H1 (cell line): ENCODE measurements around the gene RPA3. TPM values are rescaled to one million over a fixed set of nuclear protein-coding genes. Genes with fewer than 3 reads are reported as not detected.

ENCODE experiments used
- CTCF ChIA-PET: fragments of 300-600 bp; sonication (Branson Sonifier 250); formaldehyde crosslinking; loops from one replicate; lab custom pipeline; 2021; ENCODE audit not compliant: partially characterized antibody; lab: Charles Lee
- POLR2A ChIA-PET: fragments of 300-600 bp; sonication (Branson Sonifier 250); formaldehyde crosslinking; loops from one replicate; lab custom pipeline; 2021; ENCODE audit warnings: inconsistent platforms; ENCODE audit not compliant: partially characterized antibody; lab: Charles Lee
- DNase-seq, 2 experiments: peaks; one replicate each; pipeline versions ENCODE4 v3.0.0 to v3.0.0-alpha.2; 2010 to 2022; ENCODE audit warnings: low spot score in 2 of 2, low read depth in 1 of 2, mixed read lengths in 1 of 2
- FAIRE-seq: peaks from 2 replicates; lab custom pipeline; 2011; peaks lifted over from hg19 to GRCh38; lab: Jason Lieb, UNC
- H2AFZ ChIP-seq: 2 replicates; pipeline ENCODE4 v1.8.1; 2012; ENCODE audit warnings: low read length, inconsistent platforms
- H2AK5ac ChIP-seq: 2 replicates; pipeline ENCODE4 v1.6.1; 2013; ENCODE audit warnings: low read depth, low read length
- H2BK120ac ChIP-seq: replicated peaks from 2 replicates; pipeline ENCODE3; 2013; ENCODE audit warnings: low read depth, low read length, inconsistent platforms
- H2BK12ac ChIP-seq: 2 replicates; pipeline ENCODE4 v1.6.1; 2013; ENCODE audit warnings: low read depth, low read length
- H2BK15ac ChIP-seq: 2 replicates; pipeline ENCODE4 v1.6.1; 2013; ENCODE audit warnings: low read length
- H2BK20ac ChIP-seq: 2 replicates; pipeline ENCODE4 v1.6.1; 2013; ENCODE audit warnings: low read length
- H2BK5ac ChIP-seq: 2 replicates; pipeline ENCODE4 v1.6.1; 2013; ENCODE audit warnings: low read depth, low read length
- H3K14ac ChIP-seq: 2 replicates; pipeline ENCODE4 v1.6.1; 2013; ENCODE audit warnings: inconsistent platforms; ENCODE audit not compliant: insufficient read length
- H3K18ac ChIP-seq: 2 replicates; pipeline ENCODE4 v1.6.1; 2013; ENCODE audit warnings: low read length; ENCODE audit errors: extremely low read depth
- H3K23ac ChIP-seq: 2 replicates; pipeline ENCODE4 v1.6.1; 2013; ENCODE audit warnings: inconsistent platforms; ENCODE audit not compliant: insufficient read length
- H3K23me2 ChIP-seq: 2 replicates; pipeline ENCODE4 v1.6.1; 2013; ENCODE audit warnings: low read depth, low read length
- H3K27ac ChIP-seq: 2 replicates; pipeline ENCODE4 v1.6.1; 2011; ENCODE audit warnings: low read depth, low read length, inconsistent platforms
- H3K27me3 ChIP-seq, 4 experiments: replicated peaks in 1 of 4; 1 replicate in 1 of 4; 2 replicates in 3 of 4; pipeline versions ENCODE4 v1.6.1 to v1.8.1; 2011 to 2013; ENCODE audit warnings: low read length in 3 of 4, mild to moderate bottlenecking in 3 of 4, inconsistent platforms in 2 of 4, mixed read lengths in 2 of 4, moderate library complexity in 1 of 4; ENCODE audit not compliant: control insufficient read depth in 3 of 4, insufficient read depth in 3 of 4; ENCODE audit errors: extremely low read depth in 1 of 4
- H3K36me3 ChIP-seq, 4 experiments: 2 replicates each; pipeline versions ENCODE4 v1.6.1 to v1.8.1; 2011 to 2013; ENCODE audit warnings: mild to moderate bottlenecking in 4 of 4, low read length in 3 of 4, moderate library complexity in 2 of 4, control low read depth in 1 of 4, inconsistent platforms in 1 of 4; ENCODE audit not compliant: insufficient read depth in 4 of 4, control insufficient read depth in 2 of 4
- H3K4ac ChIP-seq: replicated peaks from 2 replicates; pipeline ENCODE3; 2013; ENCODE audit warnings: low read length, low read depth, mixed read lengths, inconsistent platforms; ENCODE audit not compliant: insufficient read length
- H3K4me1 ChIP-seq, 4 experiments: replicated peaks in 1 of 4; 1 replicate in 1 of 4; 2 replicates in 3 of 4; pipeline versions ENCODE4 v1.6.1 to v1.8.1; 2011 to 2013; ENCODE audit warnings: low read length in 3 of 4, inconsistent platforms in 2 of 4, mixed read lengths in 1 of 4; ENCODE audit not compliant: insufficient read depth in 4 of 4, control insufficient read depth in 3 of 4
- H3K4me2 ChIP-seq, 2 experiments: 2 replicates each; pipeline versions ENCODE4 v1.6.1 to v1.8.1; 2011 to 2013; ENCODE audit warnings: low read depth in 2 of 2, low read length in 2 of 2, control low read depth in 1 of 2, inconsistent platforms in 1 of 2, mild to moderate bottlenecking in 1 of 2; ENCODE audit not compliant: insufficient read depth in 1 of 2
- H3K4me3 ChIP-seq, 4 experiments: fragments of 200-600, 300-600 bp in 1 of 4; sonication (generic), shearing (Covaris generic), sonication (Bioruptor Twin) in 1 of 4; 2 replicates each; pipeline versions ENCODE4 v1.5.1 to v1.8.1; 2011 to 2016; ENCODE audit warnings: low read length in 4 of 4, low read depth in 3 of 4, control low read depth in 2 of 4, inconsistent platforms in 2 of 4, mild to moderate bottlenecking in 2 of 4, mixed read lengths in 1 of 4, moderate library complexity in 1 of 4; ENCODE audit not compliant: insufficient read depth in 2 of 4; ENCODE audit errors: extremely low read depth in 1 of 4
- H3K56ac ChIP-seq: replicated peaks from 2 replicates; pipeline ENCODE3; 2013; ENCODE audit warnings: low read depth, mild to moderate bottlenecking, mixed read lengths, low read length, inconsistent platforms; ENCODE audit not compliant: insufficient read length
- H3K79me1 ChIP-seq: 2 replicates; pipeline ENCODE4 v1.6.1; 2013; ENCODE audit warnings: low read depth, low read length, control low read depth
- H3K79me2 ChIP-seq, 2 experiments: 2 replicates each; pipeline versions ENCODE4 v1.6.1 to v1.8.1; 2012 to 2013; ENCODE audit warnings: low read length in 2 of 2, mild to moderate bottlenecking in 2 of 2, inconsistent platforms in 1 of 2; ENCODE audit not compliant: insufficient read depth in 2 of 2, control insufficient read depth in 1 of 2
- H3K9ac ChIP-seq, 4 experiments: replicated peaks in 1 of 4; 1 replicate in 1 of 4; 2 replicates in 3 of 4; pipeline versions ENCODE4 v1.6.1 to v1.8.1; 2011 to 2013; ENCODE audit warnings: low read depth in 3 of 4, low read length in 3 of 4, control low read depth in 2 of 4, mild to moderate bottlenecking in 2 of 4, moderate library complexity in 2 of 4, inconsistent platforms in 1 of 4; ENCODE audit errors: extremely low read depth in 1 of 4
- H3K9me3 ChIP-seq, 2 experiments: 2 replicates each; pipeline versions ENCODE4 v1.6.1 to v1.8.1; 2012 to 2013; ENCODE audit warnings: mild to moderate bottlenecking in 2 of 2, moderate library complexity in 2 of 2, control low read depth in 1 of 2, inconsistent platforms in 1 of 2, low read depth in 1 of 2, low read length in 1 of 2, mixed read lengths in 1 of 2; ENCODE audit not compliant: insufficient read depth in 2 of 2
- H4K20me1 ChIP-seq, 2 experiments: replicated peaks in 1 of 2; 2 replicates each; pipeline versions ENCODE3 to v1.8.1; 2011 to 2013; ENCODE audit warnings: inconsistent platforms in 2 of 2, low read length in 2 of 2, mild to moderate bottlenecking in 1 of 2; ENCODE audit not compliant: insufficient read depth in 2 of 2, control insufficient read depth in 1 of 2
- H4K5ac ChIP-seq: 2 replicates; pipeline ENCODE4 v1.6.1; 2013; ENCODE audit warnings: low read length, low read depth, mixed read lengths, inconsistent platforms; ENCODE audit not compliant: insufficient read length
- H4K8ac ChIP-seq: 2 replicates; pipeline ENCODE4 v1.8.0; 2013; ENCODE audit warnings: mild to moderate bottlenecking, moderate library complexity, low read length, inconsistent platforms; ENCODE audit not compliant: insufficient read depth; ENCODE audit errors: extremely low read depth
- H4K91ac ChIP-seq: replicated peaks from 2 replicates; pipeline ENCODE3; 2013; ENCODE audit warnings: low read length, mixed read lengths, inconsistent platforms; ENCODE audit not compliant: insufficient read length
- ASH2L ChIP-seq: fragments of 200-600, 300-600 bp; sonication (generic); IDR thresholded peaks from one replicate; pipeline ENCODE4 v1.7.1; 2017; ENCODE audit warnings: low read length
- BCL11A ChIP-seq, 2 experiments: IDR thresholded peaks; one replicate each; pipeline ENCODE4 v1.6.1; 2011; ENCODE audit warnings: low read depth in 2 of 2, low read length in 2 of 2, mild to moderate bottlenecking in 2 of 2
- CREB1 ChIP-seq: IDR thresholded peaks from 2 replicates; pipeline ENCODE4 v1.6.1; 2012; ENCODE audit warnings: inconsistent platforms
- FOSL1 ChIP-seq: IDR thresholded peaks from 2 replicates; pipeline ENCODE4 v1.6.1; 2011; ENCODE audit warnings: mild to moderate bottlenecking, low read depth, low read length, moderate library complexity; ENCODE audit not compliant: insufficient read depth
- NRF1 ChIP-seq: IDR thresholded peaks from 2 replicates; pipeline ENCODE4 v1.6.1; 2011; ENCODE audit warnings: mild to moderate bottlenecking, low read depth, low read length, improper control_type of control experiment
- POU5F1 ChIP-seq: IDR thresholded peaks from 2 replicates; pipeline ENCODE4 v1.6.1; 2011; ENCODE audit warnings: low read depth, mild to moderate bottlenecking, low read length, moderate library complexity
- SAP30 ChIP-seq: fragments of 300-600 bp; sonication (generic); IDR thresholded peaks from 2 replicates; pipeline ENCODE4 v1.7.1; 2012; ENCODE audit warnings: low read length, moderate library complexity, mild to moderate bottlenecking, inconsistent platforms; ENCODE audit not compliant: insufficient read depth, insufficient replicate concordance
- polyA plus RNA-seq, 7 experiments: library from polyadenylated mRNA; depleted of rRNA in 3 of 7; stranded (reverse) in 5 of 7; unstranded in 2 of 7; fragments of >200 nt in 5 of 7; fragments of 200-250 nt in 2 of 7; gene quantifications; 1 replicate in 5 of 7; 2 replicates in 1 of 7; 4 replicates in 1 of 7; pipeline versions ENCODE4 v1.2.1 to v1.2.3, GENCODE V29; 2011 to 2013; ENCODE audit warnings: missing spikeins in 2 of 7, mixed read lengths in 2 of 7
- total RNA-seq: library from RNA; stranded (reverse); fragmentation: NEBNext Ultra II Directional; extraction: Animal tissue kit (Norgen Biotek cat#: 25700); gene quantifications from 2 replicates; pipeline ENCODE4 v1.2.1, GENCODE V29; 2021
- TF ChIP-seq, protein P1 (sequence below): IDR thresholded peaks from 2 replicates; pipeline ENCODE4 v1.6.1; 2012; ENCODE audit warnings: inconsistent platforms

Gene RPA3
- total and polyA plus RNA-seq, 2 of the 8 experiments (the other 6 are each of a cell fraction or from before 2014, with no cell fraction given) = 60.2 to 105 TPM

- no peak overlapping the region for H3K4me3 ChIP-seq
- H4K20me1 ChIP-seq = no peaks in the 10 kb centered on the region
- no peak overlapping the region for H3K14ac ChIP-seq
- no peak overlapping the region for H3K9ac ChIP-seq
- DNase-seq = no peak
- H2BK12ac ChIP-seq = no peak overlapping the region
- no peak overlapping the region for H3K27ac ChIP-seq
- H2BK5ac ChIP-seq = no peak overlapping the region
- no peak overlapping the region for H4K91ac ChIP-seq
- no peak overlapping the region for H3K23ac ChIP-seq
- no peak overlapping the region for H2BK15ac ChIP-seq
- no peak overlapping the region for H2AFZ ChIP-seq
- no peak overlapping the region for H3K18ac ChIP-seq
- H4K8ac ChIP-seq = no peak overlapping the region
- TF ChIP-seq FOSL1 = no peak
- TF ChIP-seq NRF1 = no peak
- no peak for TF ChIP-seq POU5F1
- TF ChIP-seq, protein P1, sequence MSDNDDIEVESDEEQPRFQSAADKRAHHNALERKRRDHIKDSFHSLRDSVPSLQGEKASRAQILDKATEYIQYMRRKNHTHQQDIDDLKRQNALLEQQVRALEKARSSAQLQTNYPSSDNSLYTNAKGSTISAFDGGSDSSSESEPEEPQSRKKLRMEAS = no peak
- no peak for TF ChIP-seq CREB1
- no peak for TF ChIP-seq BCL11A (IDR thresholded peaks at IDR 0.05; ENCODE audit: low read depth in 2 of 2, low read length in 2 of 2)
- no peak for TF ChIP-seq SAP30
- TF ChIP-seq ASH2L = no peak
- H3K27me3 ChIP-seq = no peaks in the 10 kb centered on the region
- no peak overlapping the region for H3K4ac ChIP-seq
- no peaks in the 10 kb centered on the region for H3K36me3 ChIP-seq
- no peak for FAIRE-seq
- H3K23me2 ChIP-seq = no peaks in the 10 kb centered on the region
- no peak overlapping the region for H2BK120ac ChIP-seq
- ChIA-PET POLR2A (no interaction called here), CTCF (interaction anchor here (1.0 kb wide), 1 partner anchor 287 kb away, joined by 3 read pairs; no protein-coding TSS in a partner anchor)
- H3K79me2 ChIP-seq = no peaks in the 10 kb centered on the region
- no peak overlapping the region for H2AK5ac ChIP-seq
- H3K9me3 ChIP-seq = 0 out of 4 replicates have a peak, but pooled peaks cover 0 to 4% of the 10 kb centered on the region in 2 experiments
- H2BK20ac ChIP-seq = no peak overlapping the region
- H3K56ac ChIP-seq = no peak overlapping the region
- no peak overlapping the region for H3K4me2 ChIP-seq
- H3K4me1 ChIP-seq = no peaks in the 10 kb centered on the region
- H4K5ac ChIP-seq = no peak overlapping the region
- H3K79me1 ChIP-seq = no peaks in the 10 kb centered on the region
Measured at GRCh38 chr7:7620644-7621210, 97.7 kb downstream of the RPA3 start.
